GM21619 (cell line): ENCODE measurements around the gene DTD2.
"Not testable (repeated sequence)": the region's sequence is repeated elsewhere in the genome, so short reads cannot be mapped to it uniquely, and the experiment has no call there.

Experiments
- ATAC-seq: cut with Tn5 transposase; IDR thresholded peaks from one replicate; pipeline ENCODE4 v1.9.1; 2021; ENCODE audit not compliant: unreplicated experiment

DTD2 gene

DNA sequence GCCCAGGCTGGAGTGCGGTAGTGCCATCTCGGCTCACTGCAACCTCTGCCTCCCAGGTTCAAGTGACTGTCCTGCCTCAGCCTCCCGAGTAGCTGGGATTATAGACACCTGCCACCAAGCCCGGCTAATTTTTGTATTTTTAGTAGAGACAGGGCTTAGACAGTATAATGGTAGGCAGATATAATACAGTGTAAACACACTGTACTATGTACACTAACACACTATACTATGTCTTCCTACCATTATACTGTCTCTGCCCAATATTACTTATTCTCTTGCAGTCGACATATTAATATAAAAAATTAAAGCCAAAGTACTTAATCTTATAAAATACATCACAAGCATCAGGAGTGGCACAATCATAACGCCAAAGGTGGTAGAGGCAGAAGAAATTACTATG is 15.0 kb downstream of the DTD2 start:
- no peak for ATAC-seq

DNA sequence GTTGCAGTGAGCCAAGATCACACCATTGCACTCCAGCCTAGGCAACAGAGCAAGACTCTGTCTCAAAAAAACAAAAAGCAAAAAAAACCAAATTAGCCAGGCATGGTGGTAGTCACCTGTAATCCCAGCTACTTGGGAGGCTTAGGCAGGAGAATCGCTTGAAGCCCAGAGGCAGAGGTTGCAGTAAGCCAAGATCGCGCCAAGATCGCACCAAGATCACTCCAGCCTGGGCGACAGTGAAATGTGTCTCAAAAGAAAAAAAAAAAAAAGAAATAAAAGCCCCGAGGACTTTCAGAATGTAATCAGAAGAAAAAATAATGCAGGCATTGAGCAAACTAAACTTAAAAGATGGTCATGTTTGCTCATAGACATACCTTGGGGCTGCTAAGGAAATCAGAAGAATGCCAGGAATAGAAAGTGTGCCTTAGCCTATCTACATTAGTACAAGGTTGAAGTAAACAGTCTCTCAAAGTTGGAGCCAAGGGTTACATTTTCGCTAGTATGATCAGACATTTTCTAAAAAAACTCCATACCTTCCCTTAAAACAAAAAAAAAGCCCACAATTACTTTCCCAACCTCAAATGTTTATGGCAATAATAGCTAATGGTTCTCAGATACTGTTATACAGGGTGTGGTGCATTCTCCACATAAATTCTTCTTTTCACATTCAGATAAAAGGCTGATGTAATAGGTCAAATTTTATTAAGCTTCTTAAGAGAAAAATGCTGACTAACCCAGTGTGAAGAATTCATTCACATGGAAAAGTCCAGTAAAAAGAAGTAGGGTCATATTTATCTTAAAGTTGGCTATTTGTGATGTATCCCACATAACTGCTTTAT is 15.8 kb downstream of the DTD2 start:
- no peak for ATAC-seq

DNA sequence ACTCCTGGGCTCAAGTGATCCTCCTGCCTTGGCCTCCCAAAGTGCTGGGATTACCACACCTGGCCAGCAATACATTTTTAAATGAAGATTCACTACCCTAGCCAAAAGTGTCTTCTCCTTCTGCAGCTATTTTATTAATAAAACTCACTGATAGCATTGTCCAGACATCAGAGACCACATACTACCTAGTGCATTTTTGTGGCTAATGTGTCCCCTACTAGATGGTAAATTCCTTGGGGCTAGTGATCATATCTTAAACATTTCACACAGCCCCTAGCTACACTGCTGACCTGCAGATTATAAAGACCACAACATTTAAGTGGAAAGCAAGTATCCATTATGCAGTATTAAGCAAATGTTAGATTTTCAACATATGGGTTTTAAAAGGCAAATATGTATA is 17.0 kb downstream of the DTD2 start:
- ATAC-seq: no peak

DNA sequence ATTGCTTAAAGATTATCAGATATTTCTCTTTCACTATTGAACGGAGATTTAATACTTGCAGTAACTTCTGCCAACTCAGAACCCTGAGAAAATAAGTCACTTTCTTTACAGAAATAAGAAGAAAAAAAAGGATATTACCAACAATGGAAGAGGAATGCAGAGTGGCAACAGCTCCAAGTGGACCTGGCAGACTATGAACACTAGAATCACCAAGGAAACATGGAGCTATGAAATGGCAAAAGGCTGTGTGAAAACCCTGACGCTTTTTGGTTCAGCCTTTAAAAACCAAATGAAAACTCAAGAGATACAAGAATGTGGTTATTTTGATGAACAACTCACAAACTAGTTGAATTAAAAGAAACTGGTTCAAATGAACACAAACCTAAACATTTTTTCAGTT is 17.7 kb downstream of the DTD2 start:
- no peak for ATAC-seq

DNA sequence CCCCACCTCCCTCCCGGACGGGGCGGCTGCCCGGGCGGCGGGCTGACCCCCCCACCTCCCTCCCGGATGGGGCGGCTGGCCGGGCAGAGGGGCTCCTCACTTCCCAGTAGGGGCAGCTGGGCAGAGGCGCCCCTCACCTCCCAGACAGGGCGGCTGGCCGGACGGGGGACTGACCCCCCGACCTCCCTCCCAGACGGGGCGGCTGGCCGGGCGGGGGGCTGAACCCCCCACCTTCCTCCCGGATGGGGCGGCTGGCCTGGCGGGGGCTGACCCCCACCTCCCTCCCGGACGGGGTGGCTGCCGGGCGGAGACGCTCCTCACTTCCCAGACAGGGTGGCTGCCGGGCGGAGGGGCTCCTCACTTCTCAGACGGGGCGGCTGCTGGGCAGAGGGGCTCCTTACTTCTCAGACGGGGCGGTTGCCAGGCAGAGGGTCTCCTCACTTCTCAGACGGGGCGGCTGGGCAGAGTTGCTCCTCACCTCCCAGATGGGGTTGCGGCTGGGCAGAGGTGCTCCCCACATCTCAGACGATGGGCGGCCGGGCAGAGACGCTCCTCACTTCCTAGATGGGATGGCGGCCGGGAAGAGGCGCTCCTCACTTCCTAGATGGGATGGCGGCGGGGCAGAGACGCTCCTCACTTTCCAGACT is 20.1 kb downstream of the DTD2 start:
- not testable (repeated sequence) for ATAC-seq

DNA sequence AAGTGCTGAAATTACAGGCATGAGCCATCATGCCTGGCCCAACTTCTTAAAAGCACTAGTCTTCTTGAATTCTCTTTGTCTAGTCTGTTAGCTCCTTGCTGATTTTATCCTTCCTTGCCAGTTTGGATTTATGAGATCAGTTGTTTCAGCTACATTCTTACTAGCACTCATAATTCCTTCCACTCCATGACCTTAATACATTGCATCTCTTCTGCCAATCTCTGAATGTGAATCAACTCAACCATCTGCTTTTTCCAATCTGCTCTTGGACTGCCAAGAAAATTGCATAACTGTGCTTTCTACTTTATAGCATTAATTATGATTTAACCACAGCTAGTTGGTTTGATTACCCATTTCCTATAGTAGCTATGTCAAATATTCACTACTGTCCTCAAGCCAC is 22.0 kb downstream of the DTD2 start:
- no peak for ATAC-seq

DNA sequence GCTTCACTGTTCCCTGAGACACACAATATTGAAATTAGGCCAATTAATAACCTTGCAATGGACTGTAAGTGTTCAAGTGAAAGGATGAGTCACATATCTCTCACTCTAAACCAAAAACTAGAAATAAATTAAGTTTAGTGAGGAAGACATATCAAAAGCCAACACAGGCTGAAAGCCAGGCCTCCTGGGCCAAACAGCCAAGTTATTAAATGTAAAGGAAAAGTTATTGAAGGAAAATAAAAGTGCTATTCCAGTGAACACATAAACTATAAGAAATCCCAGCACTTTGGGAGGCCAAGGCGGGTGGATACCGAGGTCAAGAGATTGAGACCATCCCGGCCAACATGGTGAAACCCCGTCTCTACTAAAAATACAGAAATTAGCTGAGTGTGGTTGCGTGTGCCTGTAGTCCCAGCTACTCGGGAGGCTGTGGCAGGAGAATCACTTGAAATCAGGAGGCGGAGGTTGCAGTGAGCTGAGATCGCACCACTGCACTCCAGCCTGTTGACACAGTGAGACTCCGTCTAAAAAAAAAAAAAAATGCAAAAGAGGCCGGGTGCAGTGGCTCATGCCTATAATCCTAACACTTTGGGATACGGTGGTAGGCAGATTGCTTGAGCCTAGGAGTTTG is 26.6 kb downstream of the DTD2 start:
- ATAC-seq: no peak

DNA sequence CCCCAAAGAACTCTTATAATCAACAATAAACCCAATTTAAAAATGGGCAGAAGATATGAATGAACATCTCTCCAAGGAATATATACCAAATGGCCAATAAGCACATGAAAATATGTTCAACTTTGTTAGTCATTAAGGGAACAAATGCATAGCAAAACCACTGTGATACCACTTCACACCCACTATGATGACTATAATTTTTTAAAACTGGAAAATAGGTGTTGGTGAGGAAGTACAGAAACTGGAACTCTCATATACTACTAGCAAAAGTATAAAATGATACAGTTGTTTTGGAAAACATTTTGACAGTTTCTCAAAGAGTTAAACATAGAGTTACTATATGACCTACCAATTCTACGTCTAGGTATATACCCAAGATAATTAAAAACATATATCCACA is 27.5 kb downstream of the DTD2 start:
- no peak for ATAC-seq

DNA sequence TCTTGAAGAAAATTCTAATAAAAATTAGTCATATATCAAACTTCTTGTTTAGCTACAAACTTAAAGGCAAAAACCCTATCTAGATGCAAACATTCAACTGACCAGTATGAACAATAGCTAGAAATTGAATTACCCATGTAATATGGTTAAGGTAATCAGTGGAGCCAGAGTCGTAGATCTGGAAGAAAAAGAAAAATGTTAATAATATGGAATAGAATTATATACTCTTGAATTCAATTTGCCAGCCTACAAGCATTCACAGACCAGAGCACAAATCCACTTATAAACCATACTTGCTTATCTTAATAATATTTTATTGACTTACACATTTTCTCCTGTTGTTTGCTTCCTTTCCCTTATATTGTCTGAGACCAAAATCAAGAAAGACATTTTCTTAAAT is 29.3 kb downstream of the DTD2 start:
- ATAC-seq: no peak

DNA sequence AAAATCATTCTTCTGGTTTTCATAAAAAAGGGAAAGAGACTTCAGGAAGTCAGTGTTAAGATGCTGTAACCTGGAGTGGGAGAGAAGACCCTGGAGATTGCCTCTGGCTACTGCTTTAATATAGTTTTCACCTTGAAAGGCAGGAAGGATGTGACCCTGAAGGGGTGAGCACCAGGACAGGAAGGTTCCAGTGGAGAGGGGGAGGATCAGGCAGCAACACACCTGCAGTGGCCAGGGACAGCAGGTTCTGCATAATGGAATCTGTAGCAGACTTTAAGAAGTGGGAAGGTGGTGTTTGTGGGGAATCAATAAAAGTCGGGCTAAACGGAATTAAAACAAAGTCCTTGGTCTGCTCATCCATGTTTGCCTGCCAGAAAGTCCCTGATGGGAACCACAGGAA is 30.6 kb downstream of the DTD2 start:
- ATAC-seq: no peak

DNA sequence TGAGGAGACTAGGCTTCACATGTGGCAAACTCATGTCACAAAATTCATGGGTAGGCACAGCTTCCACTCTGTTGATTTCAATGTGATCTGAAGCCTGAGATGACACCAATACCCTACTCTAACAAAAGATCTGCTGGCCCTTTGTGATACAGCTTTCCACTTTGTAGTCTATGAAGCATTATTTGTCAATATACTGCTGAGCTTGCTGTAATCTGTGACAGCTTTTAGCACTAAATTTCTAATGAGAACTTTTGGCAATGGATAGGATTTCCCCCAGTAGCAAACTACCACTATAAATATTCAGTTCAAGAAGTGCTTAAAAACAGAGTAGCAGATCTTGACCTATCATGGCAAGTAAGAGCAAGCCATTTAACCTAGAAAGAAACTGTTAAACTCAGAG is 31.4 kb downstream of the DTD2 start:
- ATAC-seq: no peak

DNA sequence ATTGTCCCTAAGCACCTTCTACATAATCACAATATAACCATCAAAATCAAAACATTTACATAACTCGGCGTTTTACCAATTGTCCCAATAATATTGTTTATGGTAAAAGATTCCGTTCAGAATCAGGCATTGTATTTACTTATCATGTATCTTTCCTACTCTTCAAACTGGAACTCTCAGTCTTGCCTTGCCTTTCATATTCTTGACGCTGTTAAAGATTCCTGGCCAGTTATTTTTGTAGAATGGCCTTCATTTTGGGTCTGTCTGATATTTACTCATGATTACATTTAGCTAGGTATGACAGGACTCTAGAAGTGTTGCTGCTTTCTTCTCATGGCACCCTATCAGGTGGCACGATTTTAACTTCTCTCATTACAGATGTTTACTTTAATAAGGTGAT is 36.1 kb downstream of the DTD2 start:
- ATAC-seq: no peak

DNA sequence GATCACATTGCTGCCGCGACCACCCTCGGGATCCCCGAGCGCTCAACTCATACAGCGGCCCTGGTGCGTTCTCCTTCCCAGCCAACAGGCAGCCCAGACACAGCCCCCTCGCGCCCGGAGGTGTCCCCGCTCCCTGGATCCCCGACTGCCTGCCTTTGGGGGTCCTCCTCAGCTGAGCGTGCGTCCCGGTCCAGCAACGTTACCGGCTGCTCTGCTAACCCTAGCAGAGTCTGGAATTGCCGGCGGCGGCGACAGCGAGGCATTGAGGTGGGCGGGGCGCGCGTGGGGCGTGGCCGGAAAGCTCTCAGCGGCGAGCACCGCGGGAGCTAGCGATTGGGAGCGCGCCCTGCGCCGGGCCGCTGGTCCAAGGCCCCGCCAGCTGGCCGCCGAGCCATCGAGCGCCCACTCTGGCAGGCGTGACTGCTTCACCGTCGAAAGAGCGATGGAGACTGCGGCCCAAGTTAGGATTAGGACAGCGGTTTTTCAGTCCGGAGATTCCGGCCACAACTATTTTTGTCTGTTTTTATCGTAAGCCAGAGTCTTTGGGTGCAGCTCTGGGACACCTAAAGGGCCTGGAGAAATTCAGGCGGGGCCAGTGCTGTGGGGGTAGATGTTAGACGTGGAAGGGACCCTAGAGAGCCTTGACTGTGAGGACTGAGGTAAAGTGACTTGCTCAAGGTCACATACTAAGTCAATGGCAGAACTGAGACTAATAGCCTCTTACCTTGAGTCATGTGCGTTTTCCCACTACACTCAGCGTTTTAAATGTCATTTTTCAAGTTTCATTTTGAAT is 36.8 kb downstream of the DTD2 start, which contains the start of gene HEATR5A:
Gene HEATR5A, minus strand, starts transcription at position 232 of the 793 bp plus-strand sequence. CDS start 17,575 bp downstream, outside the sequence.
- peak; percentile 95 for ATAC-seq

DNA sequence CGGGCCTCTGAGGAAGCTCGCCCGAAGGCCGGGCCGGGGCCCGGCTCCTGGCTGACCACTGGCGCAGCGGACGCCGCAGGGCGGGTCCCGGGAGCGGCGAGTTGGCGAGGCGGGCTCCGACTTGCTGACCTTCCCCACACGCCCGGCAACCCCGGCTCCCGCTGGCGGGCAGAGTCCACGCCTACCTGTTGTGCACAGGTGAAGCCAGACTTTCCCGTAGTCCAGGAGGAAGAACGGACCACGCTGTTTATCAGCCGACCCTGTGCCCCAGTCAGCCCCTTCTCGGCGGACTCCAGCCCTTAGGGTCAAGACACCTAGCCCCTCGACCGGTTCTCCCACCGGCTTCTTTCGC is 37.4 kb downstream of the DTD2 start:
- peak; percentile 15 for ATAC-seq

DNA sequence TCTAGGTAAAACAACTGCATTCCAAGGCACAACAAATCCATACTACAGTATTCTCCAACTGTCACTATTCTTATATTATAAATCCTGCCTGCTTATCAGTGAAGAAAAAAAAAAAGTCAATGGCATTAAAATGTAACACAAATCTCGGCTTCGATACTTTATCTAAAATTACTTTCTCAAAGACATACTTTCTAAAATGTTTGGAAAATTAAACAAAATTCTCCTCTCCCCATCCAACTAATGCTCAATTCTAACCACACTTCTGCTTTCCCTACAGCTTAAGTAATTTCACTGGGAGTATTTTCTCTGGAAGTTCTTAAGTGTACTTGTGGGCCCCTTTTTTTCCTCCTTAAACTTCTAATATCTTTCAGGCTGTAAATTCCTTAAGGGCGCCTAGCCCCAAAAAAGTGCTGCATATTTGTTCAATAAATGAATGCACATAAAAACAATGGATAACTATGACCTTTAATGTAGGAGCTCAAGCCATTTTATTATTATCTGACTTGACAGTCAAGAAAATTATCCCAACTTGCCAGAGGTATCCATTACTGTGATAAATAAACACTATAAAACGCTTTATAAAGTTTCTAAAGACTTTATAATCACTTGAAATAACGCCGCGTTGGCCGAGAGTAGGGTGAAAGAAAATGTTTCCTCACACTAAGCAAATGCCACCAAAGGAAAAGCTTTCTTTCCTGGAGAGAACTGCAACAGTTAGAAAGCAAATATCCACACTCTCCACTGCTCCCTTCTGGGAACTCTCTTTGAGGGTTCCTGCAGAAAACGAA is 37.9 kb downstream of the DTD2 start:
- no peak for ATAC-seq

DNA sequence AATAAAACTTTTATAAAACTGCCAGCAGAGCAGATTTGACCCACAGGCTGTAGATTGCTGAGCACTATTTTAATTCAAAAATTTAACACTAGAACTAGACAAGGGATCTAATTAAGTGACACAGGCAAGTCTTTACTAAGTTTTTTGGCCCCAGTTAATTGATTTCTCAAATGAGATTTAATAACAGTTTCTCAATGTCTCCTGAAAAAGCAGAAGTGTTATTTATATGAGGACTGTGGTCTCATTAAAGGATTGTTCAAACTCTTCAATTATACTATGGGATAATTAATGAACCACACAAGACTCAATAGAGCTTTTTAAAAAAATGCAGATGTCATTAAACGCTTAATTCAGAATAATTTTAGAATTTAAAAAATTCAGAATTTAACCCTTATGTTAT is 38.9 kb downstream of the DTD2 start:
- ATAC-seq: no peak

DNA sequence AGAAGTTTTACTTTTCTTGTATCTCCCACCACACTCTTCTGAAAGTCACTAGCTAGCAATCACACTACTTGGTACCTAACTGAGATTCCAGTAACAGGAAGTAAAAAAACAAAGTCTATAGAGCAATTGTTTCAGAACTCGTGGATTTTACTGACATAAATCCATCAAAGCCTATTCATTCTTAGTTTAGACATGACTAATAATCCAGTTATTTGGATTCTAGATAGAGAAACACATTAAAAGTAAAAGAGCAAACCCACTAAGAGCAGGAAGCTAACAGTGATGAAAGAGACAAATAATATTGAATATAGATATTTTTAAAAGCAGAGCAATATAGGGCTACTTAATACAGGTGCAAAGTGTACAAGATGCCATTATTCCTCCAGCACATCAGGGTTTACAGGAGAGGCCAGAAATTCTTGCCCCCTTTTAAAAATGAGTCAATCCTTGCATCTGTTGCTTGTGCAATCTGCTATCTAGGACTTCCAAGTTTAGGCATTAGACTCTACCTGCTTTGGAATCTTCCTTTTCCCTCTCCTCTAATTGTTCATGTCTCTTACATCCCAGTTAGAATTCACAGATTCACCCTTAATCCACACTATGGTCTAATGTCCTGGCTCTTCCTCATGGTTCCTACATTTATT is 43.0 kb downstream of the DTD2 start:
- no peak for ATAC-seq

DNA sequence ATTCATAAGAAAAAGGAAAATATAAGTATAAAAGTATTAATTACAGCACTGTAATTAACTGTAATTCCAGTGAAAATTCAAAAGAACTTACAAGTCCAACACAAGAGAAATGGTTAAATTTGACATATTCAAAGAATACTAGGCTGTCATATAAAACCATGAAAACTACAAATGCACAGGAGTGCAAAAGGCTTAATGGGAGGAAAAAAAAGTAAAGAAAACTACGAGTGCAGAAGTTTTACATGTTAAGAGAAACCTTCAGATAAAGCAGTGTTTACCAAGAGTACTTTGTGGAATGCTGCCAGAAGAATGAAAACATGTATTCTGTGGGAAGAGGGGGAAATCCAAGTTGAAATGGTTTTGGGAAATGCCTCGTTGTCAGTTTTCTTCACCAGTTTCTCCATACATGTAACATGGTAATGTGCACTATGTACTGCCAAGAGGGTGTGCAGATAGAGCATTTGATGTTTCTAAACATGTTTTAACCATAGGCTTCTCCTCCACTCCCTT is 46.0 kb downstream of the DTD2 start:
- ATAC-seq: no peak

DNA sequence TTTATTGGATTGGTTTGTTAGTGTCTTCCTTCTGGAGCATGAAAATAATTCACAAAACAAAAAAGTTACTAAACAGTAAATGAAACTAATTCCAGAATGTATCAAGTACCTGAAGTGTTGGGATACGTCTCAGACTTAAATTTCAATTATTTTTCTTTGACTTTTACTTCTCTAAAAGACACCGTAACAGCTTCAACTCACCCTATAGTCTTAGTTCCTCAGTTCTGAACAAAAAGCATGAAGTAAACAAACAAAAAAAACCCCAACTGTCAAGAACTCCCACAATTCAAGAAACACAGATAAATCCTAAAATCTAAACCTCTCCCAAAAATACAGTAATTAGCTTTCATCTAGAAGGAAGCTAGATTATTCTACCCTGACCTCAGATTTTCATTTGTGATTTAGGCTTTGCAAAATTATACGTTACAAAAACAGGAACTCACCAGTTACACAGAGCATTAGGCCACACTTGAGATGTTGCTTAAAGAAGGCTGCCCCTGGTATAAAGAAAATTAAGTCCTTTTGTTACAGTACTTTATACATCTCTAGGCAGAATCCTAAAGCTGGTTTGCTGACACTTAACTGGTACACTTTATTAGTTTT is 47.2 kb downstream of the DTD2 start:
- no peak for ATAC-seq
